AG04450 (cell line): ENCODE results near the gene STON1. TPM values are rescaled to one million over a fixed set of nuclear protein-coding genes. Genes with fewer than 3 reads are reported as not detected.

Experiments
- CTCF ChIA-PET: fragments of 300-600, 350-600 bp; formaldehyde crosslinking; extraction: SDS; loops from one replicate; lab custom pipeline; 2022; ENCODE audit warnings: antibody characterized with exemption, inconsistent platforms; lab: Charles Lee
- POLR2A ChIA-PET: fragments of 350-600 bp; formaldehyde crosslinking; extraction: SDS; loops from one replicate; lab custom pipeline; 2021; ENCODE audit warnings: antibody characterized with exemption, inconsistent platforms; lab: Yijun Ruan, JAX
- DNase-seq: peaks from one replicate; pipeline ENCODE4 v3.0.0-alpha.2; 2011; ENCODE audit warnings: low read depth, low spot score
- H3K27ac ChIP-seq: one replicate; pipeline ENCODE4 v1.5.1; 2012; ENCODE audit warnings: low read depth, low read length, control low read depth
- H3K27me3 ChIP-seq: one replicate; pipeline ENCODE4 v1.6.0; 2012; ENCODE audit warnings: low read length; ENCODE audit not compliant: control insufficient read depth, insufficient read depth
- H3K4me3 ChIP-seq: 2 replicates; pipeline ENCODE4 v1.5.1; 2011; ENCODE audit warnings: mild to moderate bottlenecking, low read depth, low read length, control low read depth
- H3K9me3 ChIP-seq: 2 replicates; pipeline ENCODE4 v1.5.1; 2012; ENCODE audit warnings: low read length; ENCODE audit not compliant: control insufficient read depth, insufficient read depth
- CTCF ChIP-seq: IDR thresholded peaks from 2 replicates; pipeline ENCODE4 v1.5.1; 2011; ENCODE audit warnings: low read depth, low read length, control low read depth, inconsistent platforms
- polyA plus RNA-seq: library from polyadenylated mRNA; depleted of rRNA; stranded (reverse); fragments of >200 nt; gene quantifications from 2 replicates; pipeline ENCODE4 v1.2.3, GENCODE V29; 2011

The STON1 gene
- polyA plus RNA-seq, 1 experiment, result 17.8 TPM

DNA sequence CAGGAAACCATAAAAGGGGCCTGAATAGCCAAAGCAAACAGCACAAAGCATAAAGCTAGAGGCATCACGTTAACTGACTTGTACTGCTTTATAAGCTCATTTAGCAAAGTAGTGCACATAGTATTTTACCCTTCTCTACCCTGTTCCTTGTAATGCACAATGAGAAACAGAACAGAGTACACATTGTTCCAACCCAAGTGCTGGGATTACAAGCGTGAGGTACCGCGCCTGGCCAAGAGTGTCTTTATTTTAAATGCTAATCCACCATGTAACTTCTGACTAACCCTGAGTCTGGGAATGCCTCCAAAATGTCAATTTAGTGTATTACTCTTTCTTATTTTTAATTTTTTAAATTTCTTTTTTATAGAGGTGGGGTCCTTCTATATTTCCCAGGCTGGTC lies 46.4 kb upstream of the STON1 start:
- peak; percentile 8 for DNase-seq
- no peaks in the 10 kb centered on the region for H3K27me3 ChIP-seq
- no peak overlapping the region for H3K4me3 ChIP-seq
- peak overlapping the region; percentile 69 for H3K27ac ChIP-seq
- ChIA-PET CTCF (interaction anchor here (1.2 kb wide), 1 partner anchor 13 kb away, joined by 6 read pairs; no protein-coding TSS in a partner anchor), POLR2A (no interaction called here)
- no peak for TF ChIP-seq CTCF
- no peaks in the 10 kb centered on the region for H3K9me3 ChIP-seq

DNA sequence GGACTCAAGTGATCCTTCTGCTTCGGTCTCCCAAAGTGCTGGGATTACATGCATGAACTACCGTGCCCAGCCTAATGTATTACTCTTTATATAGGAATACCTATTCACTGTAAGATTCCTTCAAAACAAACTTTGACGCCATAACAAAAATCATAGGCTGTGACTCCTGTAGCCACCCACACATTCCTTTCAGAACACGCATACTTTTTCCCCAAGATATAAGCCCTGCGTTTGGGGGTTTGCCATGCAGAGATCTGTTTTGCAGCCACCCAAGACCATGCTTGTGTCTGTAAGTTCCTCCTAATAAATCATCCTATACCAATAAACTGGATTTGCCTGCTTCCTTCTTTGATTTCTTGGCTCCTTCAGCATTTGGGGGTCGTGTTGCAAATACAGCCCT lies 46.0 kb upstream of the STON1 start:
- Histone ChIP-seq H3K4me3 (no peak overlapping the region), H3K27me3 (no peaks in the 10 kb centered on the region), H3K27ac (peak overlapping the region; percentile 69), H3K9me3 (no peaks in the 10 kb centered on the region)
- peak; percentile 67 for DNase-seq
- POLR2A ChIA-PET, result no interaction called here
- no peak for TF ChIP-seq CTCF
- CTCF ChIA-PET, result interaction anchor here (1.2 kb wide), 1 partner anchor 13 kb away, joined by 6 read pairs; no protein-coding TSS in a partner anchor

- CTCF ChIA-PET, result interaction anchor here (2.0 kb wide), 1 partner anchor 18 kb away, joined by 6 read pairs; no protein-coding TSS in a partner anchor
- no peak for TF ChIP-seq CTCF
These were observed 41.4 kb upstream of the STON1 start for GRCh38 chr2:48488545-48488944.

DNA sequence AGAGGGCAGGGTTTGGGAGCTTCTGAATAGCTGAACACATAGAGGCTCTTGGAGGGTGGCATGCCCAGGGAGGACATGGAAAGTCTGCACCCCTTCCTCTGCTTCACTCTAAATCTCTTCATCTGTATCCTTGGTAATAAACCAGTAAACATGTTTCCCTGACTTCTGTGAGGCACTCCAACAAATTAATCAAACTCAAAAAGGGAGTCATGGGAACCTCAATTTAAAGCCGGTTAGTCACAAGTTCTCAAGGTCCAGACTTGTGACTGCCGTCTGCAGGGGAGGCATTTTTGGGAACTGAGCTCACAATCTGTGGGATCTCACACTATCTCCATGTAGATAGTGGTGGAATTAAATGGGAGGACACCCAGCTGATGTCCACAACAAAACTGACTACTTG lies 33.1 kb upstream of the STON1 start:
- Histone ChIP-seq H3K9me3 (no peaks in the 10 kb centered on the region), H3K4me3 (no peak overlapping the region), H3K27me3 (no peaks in the 10 kb centered on the region), H3K27ac (no peak overlapping the region)
- ChIA-PET CTCF (interaction anchor here (1.0 to 1.3 kb wide), 3 partner anchors 22 to 91 kb away, joined by 4 to 5 read pairs (median 4); no protein-coding TSS in a partner anchor), POLR2A (no interaction called here)
- DNase-seq, result no peak
- TF ChIP-seq CTCF, result no peak

More at GRCh38 chr2:48488545-48488944, 41.4 kb upstream of the STON1 start:
- Histone ChIP-seq H3K9me3 (no peaks in the 10 kb centered on the region), H3K27ac (no peak overlapping the region), H3K27me3 (no peaks in the 10 kb centered on the region), H3K4me3 (no peak overlapping the region)
- POLR2A ChIA-PET, result no interaction called here
- DNase-seq, result no peak

GRCh38 chr2:48504647-48505327 lies 25.2 kb upstream of the STON1 start:
- no peak overlapping the region for H3K4me3 ChIP-seq
- peak; percentile 26 for DNase-seq
- CTCF ChIA-PET, result interaction anchor here (0.7 to 2.3 kb wide), 3 partner anchors 32 to 398 kb away, joined by 3 to 9 read pairs (median 3); no protein-coding TSS in a partner anchor
- no peak for TF ChIP-seq CTCF
- H3K27me3 ChIP-seq, result no peaks in the 10 kb centered on the region
- peak overlapping the region; percentile 25 for H3K27ac ChIP-seq
- H3K9me3 ChIP-seq, result no peaks in the 10 kb centered on the region
- POLR2A ChIA-PET, result no interaction called here
